Activated CD8-positive, alpha-beta memory T cell treated with anti-CD3 and anti-CD28 coated beads for 1 hour (primary cell): ENCODE results near the gene EEIG2.

Source experiments
- DNase-seq, 2 donors: peaks; one replicate each; pipeline ENCODE4 v3.0.0-alpha.2; 2020; ENCODE audit warnings: low read depth in 1 of 2; ENCODE audit errors: extremely low read depth in 1 of 2

Gene EEIG2

GRCh38 chr1:108575375-108575774 lies 15.5 kb downstream of the EEIG2 start:
- DNase-seq, result no peak

GRCh38 chr1:108583757-108584427 lies 24.0 kb downstream of the EEIG2 start:
- DNase-seq, result no peak

- DNase-seq, result no peak
Observed at GRCh38 chr1:108584428-108584856, 24.5 kb downstream of the EEIG2 start.

GRCh38 chr1:108585313-108585712 lies 25.4 kb downstream of the EEIG2 start:
- DNase-seq, result no peak

- no peak for DNase-seq
Observed at GRCh38 chr1:108590441-108590840, 30.5 kb downstream of the EEIG2 start.

- no peak for DNase-seq
Observed at GRCh38 chr1:108590957-108591356, 31.1 kb downstream of the EEIG2 start.

- DNase-seq, result no peak
Observed at GRCh38 chr1:108591466-108591865, 31.6 kb downstream of the EEIG2 start.

- no peak for DNase-seq
Observed at GRCh38 chr1:108592030-108592759, 32.3 kb downstream of the EEIG2 start.

GRCh38 chr1:108593448-108593847 lies 33.5 kb downstream of the EEIG2 start:
- no peak for DNase-seq

GRCh38 chr1:108595507-108595906 lies 35.6 kb downstream of the EEIG2 start:
- DNase-seq, result no peak

GRCh38 chr1:108597041-108597440 lies 37.1 kb downstream of the EEIG2 start:
- DNase-seq, result no peak

GRCh38 chr1:108598340-108598739 lies 38.4 kb downstream of the EEIG2 start:
- no peak for DNase-seq

GRCh38 chr1:108600504-108600903 lies 40.6 kb downstream of the EEIG2 start:
- DNase-seq, result no peak

- DNase-seq, result no peak
Observed at GRCh38 chr1:108601708-108602410, 42.0 kb downstream of the EEIG2 start.

GRCh38 chr1:108605633-108606032 lies 45.7 kb downstream of the EEIG2 start:
- no peak for DNase-seq

- DNase-seq, result no peak
Observed at GRCh38 chr1:108606478-108606877, 46.6 kb downstream of the EEIG2 start.

- DNase-seq, result no peak
Observed at GRCh38 chr1:108609483-108610049, 49.7 kb downstream of the EEIG2 start.
